Activated naive CD4-positive, alpha-beta T cell treated with anti-CD3 and anti-CD28 coated beads, Interleukin-2, amount 10 ng/mL, durations not matched to agents 7 days and 5 days (primary cell): ENCODE results near the gene TMEM236.

Experiments
- CTCF ChIA-PET: fragments of 350-600 bp; sonication (Branson Sonifier 250); formaldehyde crosslinking; loops from one replicate; lab custom pipeline; 2021; ENCODE audit warnings: antibody characterized with exemption; lab: Charles Lee
- DNase-seq: peaks from one replicate; pipeline ENCODE4 v3.0.0-alpha.2; 2020
- H3K27ac Mint-ChIP-seq: one replicate; pipeline ENCODE4 v1.8.0; 2021; ENCODE audit warnings: mild to moderate bottlenecking, moderate library complexity, mixed read lengths
- H3K27me3 Mint-ChIP-seq: one replicate; pipeline ENCODE4 v1.8.0; 2021; ENCODE audit warnings: mild to moderate bottlenecking, mixed read lengths
- H3K36me3 Mint-ChIP-seq: one replicate; pipeline ENCODE4 v1.8.0; 2021; ENCODE audit warnings: mixed read lengths
- H3K4me1 Mint-ChIP-seq: one replicate; pipeline ENCODE4 v1.8.0; 2021; ENCODE audit warnings: mixed read lengths
- H3K4me3 Mint-ChIP-seq: one replicate; pipeline ENCODE4 v1.8.0; 2021; ENCODE audit warnings: mild to moderate bottlenecking, moderate library complexity, mixed read lengths
- H3K9me3 Mint-ChIP-seq: one replicate; pipeline ENCODE4 v1.8.0; 2021; ENCODE audit warnings: mixed read lengths

Gene TMEM236

DNA sequence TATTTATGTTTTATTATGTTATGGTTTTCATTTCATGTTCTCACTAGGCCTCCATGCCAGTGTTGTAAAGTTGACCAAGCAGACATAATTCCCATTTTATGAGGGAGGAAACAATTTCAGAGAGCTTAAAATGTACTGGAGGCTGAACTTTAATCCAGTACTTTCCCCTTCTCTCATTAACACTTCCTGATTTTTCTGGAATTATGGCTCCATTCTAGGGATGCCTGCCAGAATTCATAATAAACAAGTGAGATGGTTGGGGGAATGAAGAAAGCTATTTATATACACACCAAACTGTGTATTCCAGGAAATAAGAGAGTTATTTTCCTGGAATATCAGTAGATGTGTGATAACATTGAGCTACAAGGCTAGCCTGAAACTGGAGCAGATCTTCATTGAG is 6.9 kb downstream of the TMEM236 start:
- no peaks in the 10 kb centered on the region for H3K36me3 Mint-ChIP-seq
- peaks cover 5% of the 10 kb centered on the region for H3K4me1 Mint-ChIP-seq
- H3K27me3 Mint-ChIP-seq = peaks cover 4% of the 10 kb centered on the region
- CTCF ChIA-PET = no interaction called here
- H3K9me3 Mint-ChIP-seq = no peaks in the 10 kb centered on the region
- H3K4me3 Mint-ChIP-seq = no peak overlapping the region
- no peak for DNase-seq
- H3K27ac Mint-ChIP-seq = no peak overlapping the region

DNA sequence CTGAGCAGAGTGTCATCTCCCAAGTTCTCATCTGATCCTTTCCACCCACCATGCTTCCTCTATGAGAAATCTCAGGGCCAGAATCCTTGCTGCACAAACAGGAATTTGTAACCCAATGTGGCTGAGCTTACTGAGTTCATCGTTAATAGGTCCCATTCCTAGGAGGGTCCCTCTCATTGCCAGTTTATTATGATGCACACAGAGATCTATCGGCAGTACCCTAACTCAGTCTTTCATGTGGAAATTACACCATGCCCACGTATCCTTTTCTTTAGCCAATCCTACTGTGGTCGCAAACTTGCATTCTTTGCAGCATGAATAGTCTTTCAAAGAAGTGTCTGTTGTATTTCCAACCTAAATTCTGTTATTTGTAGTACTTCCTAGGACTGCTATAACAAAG is 12.1 kb downstream of the TMEM236 start:
- Mint-ChIP-seq H3K27me3 (no peaks in the 10 kb centered on the region), H3K4me3 (no peak overlapping the region), H3K4me1 (no peaks in the 10 kb centered on the region), H3K36me3 (no peaks in the 10 kb centered on the region), H3K27ac (no peak overlapping the region), H3K9me3 (no peaks in the 10 kb centered on the region)
- no peak for DNase-seq
- CTCF ChIA-PET = no interaction called here

GRCh38 chr10:17765602-17766001 is 13.6 kb downstream of the TMEM236 start:
- Mint-ChIP-seq H3K36me3 (no peaks in the 10 kb centered on the region), H3K4me1 (no peaks in the 10 kb centered on the region), H3K4me3 (no peak overlapping the region), H3K9me3 (no peaks in the 10 kb centered on the region), H3K27me3 (no peaks in the 10 kb centered on the region), H3K27ac (no peak overlapping the region)
- CTCF ChIA-PET = no interaction called here
- DNase-seq = no peak

- Mint-ChIP-seq H3K27me3 (no peaks in the 10 kb centered on the region), H3K4me3 (no peak overlapping the region), H3K27ac (no peak overlapping the region), H3K36me3 (no peaks in the 10 kb centered on the region), H3K4me1 (no peaks in the 10 kb centered on the region), H3K9me3 (no peaks in the 10 kb centered on the region)
- CTCF ChIA-PET = no interaction called here
- DNase-seq = no peak
These were observed 14.7 kb downstream of the TMEM236 start for GRCh38 chr10:17766731-17767130.

DNA sequence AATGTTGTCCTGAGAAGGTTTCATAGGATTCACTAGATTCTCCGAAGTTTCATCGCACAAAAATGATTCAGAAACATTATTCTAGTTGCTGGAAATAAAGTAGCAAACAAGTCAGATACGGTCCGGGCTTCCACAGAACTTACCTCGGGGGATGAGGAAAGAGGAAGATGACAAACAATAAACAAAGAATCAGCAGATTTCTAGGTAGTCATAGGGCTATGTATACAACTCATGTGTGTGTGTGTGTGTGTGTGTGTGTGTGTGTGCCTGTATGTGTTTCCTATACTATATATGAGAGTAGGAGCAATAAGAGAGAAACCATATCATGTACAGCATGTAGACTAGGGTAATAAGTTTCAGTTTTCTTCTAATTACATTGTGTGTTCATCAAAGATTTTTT is 16.5 kb downstream of the TMEM236 start:
- Mint-ChIP-seq H3K36me3 (no peaks in the 10 kb centered on the region), H3K27me3 (no peaks in the 10 kb centered on the region), H3K4me3 (no peak overlapping the region), H3K4me1 (no peaks in the 10 kb centered on the region), H3K27ac (no peak overlapping the region), H3K9me3 (no peaks in the 10 kb centered on the region)
- no peak for DNase-seq
- CTCF ChIA-PET = no interaction called here

- Mint-ChIP-seq H3K9me3 (no peaks in the 10 kb centered on the region), H3K4me1 (no peaks in the 10 kb centered on the region), H3K27me3 (no peaks in the 10 kb centered on the region), H3K4me3 (no peak overlapping the region), H3K27ac (no peak overlapping the region), H3K36me3 (no peaks in the 10 kb centered on the region)
- no peak for DNase-seq
- CTCF ChIA-PET = no interaction called here
These were observed 17.0 kb downstream of the TMEM236 start for GRCh38 chr10:17768957-17769356.

DNA sequence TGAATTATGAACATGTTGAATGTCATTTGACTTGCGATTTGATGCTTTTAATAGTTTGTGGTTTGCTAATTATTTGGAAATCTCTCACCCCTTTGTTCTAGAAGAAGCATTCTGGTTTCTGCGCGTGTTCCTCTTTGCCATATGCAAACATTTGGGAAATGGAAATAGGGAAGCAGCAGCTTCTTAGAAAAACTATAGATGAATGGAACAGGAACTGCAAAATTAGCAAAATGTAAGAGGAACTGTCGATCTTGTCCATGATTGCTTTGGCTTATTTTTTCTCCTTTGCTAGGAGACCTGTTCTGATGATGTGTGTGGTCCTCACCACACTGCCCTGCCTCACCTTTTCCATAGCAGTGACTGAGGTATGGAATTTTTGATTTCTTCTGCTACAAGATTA is 19.0 kb downstream of the TMEM236 start:
- no peaks in the 10 kb centered on the region for H3K9me3 Mint-ChIP-seq
- no peak overlapping the region for H3K4me3 Mint-ChIP-seq
- no peak for DNase-seq
- no peak overlapping the region for H3K27ac Mint-ChIP-seq
- no peaks in the 10 kb centered on the region for H3K4me1 Mint-ChIP-seq
- CTCF ChIA-PET = no interaction called here
- H3K36me3 Mint-ChIP-seq = no peaks in the 10 kb centered on the region
- H3K27me3 Mint-ChIP-seq = no peaks in the 10 kb centered on the region

DNA sequence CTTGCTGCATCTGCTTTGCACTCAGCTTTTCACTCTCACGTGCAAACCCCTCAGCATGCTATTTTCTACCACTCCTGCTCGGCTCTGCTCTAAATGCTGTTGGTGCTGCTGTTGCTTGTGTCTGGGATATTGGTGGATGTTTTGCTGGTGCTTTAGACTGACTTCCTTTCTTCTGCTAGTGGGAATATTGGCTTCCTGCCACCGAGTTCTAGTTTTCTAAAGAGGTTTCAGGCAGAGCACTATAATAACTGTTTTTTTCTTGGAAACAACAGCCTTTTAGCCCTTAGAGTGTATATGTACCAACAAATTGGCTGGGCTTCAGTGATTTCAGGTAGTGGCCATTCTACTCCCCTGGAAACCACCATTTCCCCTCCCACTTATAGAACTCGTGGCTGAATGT is 27.8 kb downstream of the TMEM236 start:
- no peaks in the 10 kb centered on the region for H3K9me3 Mint-ChIP-seq
- DNase-seq = no peak
- H3K27ac Mint-ChIP-seq = no peak overlapping the region
- H3K36me3 Mint-ChIP-seq = no peaks in the 10 kb centered on the region
- H3K4me3 Mint-ChIP-seq = no peak overlapping the region
- CTCF ChIA-PET = no interaction called here
- peaks cover 4% of the 10 kb centered on the region for H3K27me3 Mint-ChIP-seq
- no peaks in the 10 kb centered on the region for H3K4me1 Mint-ChIP-seq

DNA sequence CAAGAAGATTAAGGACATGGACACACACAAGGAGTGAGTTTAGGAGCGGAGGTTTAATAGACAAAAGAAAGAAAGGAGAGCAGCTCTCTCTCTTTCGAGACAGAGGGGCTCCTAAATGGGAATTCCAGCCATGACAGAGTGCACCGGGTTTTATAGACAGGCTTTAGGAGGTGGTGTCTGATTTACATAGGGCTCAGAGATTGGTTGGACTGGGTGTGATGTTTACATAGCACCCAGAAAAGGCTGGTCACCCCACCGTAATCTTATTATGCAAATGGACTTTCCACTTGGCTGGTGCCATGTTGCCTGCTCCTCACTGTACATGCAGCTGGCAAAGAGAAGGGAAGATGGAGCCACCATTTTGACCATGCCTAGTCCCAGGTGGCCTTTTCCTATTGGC is 28.7 kb downstream of the TMEM236 start:
- CTCF ChIA-PET = interaction anchor here (0.6 to 1.1 kb wide), 2 partner anchors 156 to 174 kb away, joined by 3 read pairs; no protein-coding TSS in a partner anchor
- H3K4me1 Mint-ChIP-seq = no peaks in the 10 kb centered on the region
- H3K9me3 Mint-ChIP-seq = no peaks in the 10 kb centered on the region
- no peak for DNase-seq
- H3K4me3 Mint-ChIP-seq = no peak overlapping the region
- H3K36me3 Mint-ChIP-seq = no peaks in the 10 kb centered on the region
- peaks cover 4% of the 10 kb centered on the region for H3K27me3 Mint-ChIP-seq
- no peak overlapping the region for H3K27ac Mint-ChIP-seq

- no peak overlapping the region for H3K4me3 Mint-ChIP-seq
- H3K4me1 Mint-ChIP-seq = no peaks in the 10 kb centered on the region
- no peaks in the 10 kb centered on the region for H3K36me3 Mint-ChIP-seq
- no peaks in the 10 kb centered on the region for H3K9me3 Mint-ChIP-seq
- DNase-seq = no peak
- CTCF ChIA-PET = no interaction called here
- H3K27ac Mint-ChIP-seq = no peak overlapping the region
- H3K27me3 Mint-ChIP-seq = peaks cover 3% of the 10 kb centered on the region
These were observed 29.9 kb downstream of the TMEM236 start for GRCh38 chr10:17781856-17782255.

DNA sequence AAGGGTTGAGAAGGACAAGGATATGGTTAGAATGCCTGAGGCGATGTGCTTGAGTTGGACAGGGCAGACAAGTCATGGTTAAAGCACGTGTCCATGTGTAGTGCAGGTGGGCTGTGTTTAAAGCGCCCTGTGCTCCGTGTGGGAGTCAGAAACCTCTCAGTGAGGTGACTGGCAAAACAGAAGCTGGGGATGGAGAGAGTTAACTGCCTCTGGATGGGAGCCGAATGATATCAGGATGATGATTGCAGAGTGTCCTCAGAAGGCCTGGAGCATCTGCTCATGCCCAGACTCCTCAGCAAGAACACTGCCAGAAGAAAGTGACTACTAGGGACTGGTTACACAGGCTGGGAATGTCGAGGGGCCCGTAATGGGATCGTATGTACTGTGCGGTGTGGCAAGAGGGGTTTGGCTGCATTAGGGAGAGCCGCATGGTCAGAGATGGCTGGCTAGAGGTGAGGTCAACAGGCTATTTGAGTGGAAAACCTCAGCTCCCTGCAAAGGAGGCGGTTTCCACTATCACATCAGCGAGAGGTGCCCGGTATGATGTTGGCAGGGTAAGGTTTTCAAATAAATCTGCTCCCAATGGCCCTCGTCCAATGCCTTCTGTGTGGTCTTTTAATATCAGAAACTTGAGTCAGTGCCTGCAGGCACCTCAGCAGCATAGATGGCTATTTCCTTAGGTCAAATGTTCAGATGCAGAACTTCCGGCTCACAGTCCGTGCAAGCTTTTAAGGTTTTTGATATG is 31.1 kb downstream of the TMEM236 start:
- H3K4me1 Mint-ChIP-seq = no peaks in the 10 kb centered on the region
- no peak overlapping the region for H3K27ac Mint-ChIP-seq
- no peaks in the 10 kb centered on the region for H3K36me3 Mint-ChIP-seq
- H3K4me3 Mint-ChIP-seq = no peak overlapping the region
- no peak for DNase-seq
- H3K27me3 Mint-ChIP-seq = no peaks in the 10 kb centered on the region
- CTCF ChIA-PET = no interaction called here
- H3K9me3 Mint-ChIP-seq = no peaks in the 10 kb centered on the region

- Mint-ChIP-seq H3K36me3 (no peaks in the 10 kb centered on the region), H3K27me3 (no peaks in the 10 kb centered on the region), H3K4me1 (no peaks in the 10 kb centered on the region), H3K27ac (no peak overlapping the region), H3K9me3 (no peaks in the 10 kb centered on the region), H3K4me3 (no peak overlapping the region)
- DNase-seq = no peak
- CTCF ChIA-PET = no interaction called here
These were observed 31.8 kb downstream of the TMEM236 start for GRCh38 chr10:17783751-17784150.

DNA sequence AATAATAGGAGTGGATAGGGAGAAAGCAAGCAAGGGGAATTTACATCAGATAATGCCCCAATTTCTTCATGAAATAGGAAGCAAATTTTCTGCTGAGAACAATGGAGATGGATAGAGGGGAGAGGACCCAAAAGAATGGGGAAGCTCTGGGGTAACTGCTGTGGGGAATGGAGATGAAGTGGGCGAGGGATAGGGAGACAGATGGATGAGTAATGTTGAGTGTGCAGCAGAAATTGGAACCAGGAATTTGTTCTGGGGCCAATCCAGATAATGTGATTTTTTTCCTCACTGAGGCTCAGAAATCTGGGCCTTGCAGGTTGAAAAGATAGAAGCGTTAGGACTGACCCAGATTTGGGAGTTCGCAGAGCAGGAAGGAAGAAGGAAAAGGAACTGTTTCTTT is 32.7 kb downstream of the TMEM236 start:
- CTCF ChIA-PET = no interaction called here
- no peaks in the 10 kb centered on the region for H3K9me3 Mint-ChIP-seq
- H3K4me1 Mint-ChIP-seq = no peaks in the 10 kb centered on the region
- no peak overlapping the region for H3K27ac Mint-ChIP-seq
- no peak overlapping the region for H3K4me3 Mint-ChIP-seq
- H3K36me3 Mint-ChIP-seq = no peaks in the 10 kb centered on the region
- no peak for DNase-seq
- H3K27me3 Mint-ChIP-seq = no peaks in the 10 kb centered on the region

DNA sequence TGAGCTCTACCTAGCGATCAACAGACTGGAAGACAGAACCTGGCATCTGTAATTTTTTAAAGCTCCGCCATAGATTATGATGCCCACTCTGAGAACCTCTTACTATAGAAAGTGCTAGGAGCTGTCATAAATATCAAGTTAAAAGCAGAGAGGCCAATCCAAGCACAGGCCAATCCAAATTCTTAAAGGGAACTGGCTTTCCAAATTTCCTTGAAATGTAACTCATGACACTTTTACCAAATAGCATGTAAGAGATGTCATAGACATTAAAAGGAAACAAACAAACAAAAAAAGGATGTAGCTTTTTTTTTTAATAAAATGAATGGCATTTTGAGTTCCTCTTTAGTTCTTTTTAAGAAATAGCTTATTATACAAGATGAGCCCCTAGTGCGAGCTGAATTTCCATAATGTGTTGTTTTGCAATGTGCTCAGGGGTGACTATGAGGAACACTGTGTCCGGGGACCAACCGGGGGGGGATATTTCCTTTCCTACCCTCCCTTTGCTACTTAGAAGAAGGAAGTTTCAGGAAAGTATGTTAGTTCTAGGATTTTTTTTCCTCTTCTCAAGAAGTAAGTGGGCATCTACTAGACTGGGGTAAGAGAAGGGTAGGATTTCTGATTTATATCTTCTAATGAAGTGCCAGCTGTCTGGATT is 33.4 kb downstream of the TMEM236 start:
- Mint-ChIP-seq H3K9me3 (no peaks in the 10 kb centered on the region), H3K27ac (no peak overlapping the region), H3K4me1 (no peaks in the 10 kb centered on the region), H3K27me3 (no peaks in the 10 kb centered on the region), H3K36me3 (no peaks in the 10 kb centered on the region), H3K4me3 (no peak overlapping the region)
- DNase-seq = no peak
- CTCF ChIA-PET = no interaction called here
